Neural progenitor cell (in vitro differentiated cells): ENCODE results near the gene HTR3C. TPM values are rescaled to one million over a fixed set of nuclear protein-coding genes. Genes with fewer than 3 reads are reported as not detected.

ENCODE experiments used
- DNase-seq: peaks from one replicate; pipeline ENCODE4 v3.0.0-alpha.2; 2016; ENCODE audit warnings: low spot score
- H2AFZ ChIP-seq: fragments of 200-600 bp; sonication (generic); replicated peaks from 2 replicates; pipeline ENCODE4 v1.6.1; 2016; ENCODE audit warnings: antibody characterized with exemption
- H3F3A ChIP-seq: fragments of 200-600 bp; sonication (generic); 2 replicates; pipeline ENCODE4 v1.6.1; 2016; ENCODE audit warnings: antibody characterized with exemption, low read depth
- H3K27ac ChIP-seq: fragments of 200-600 bp; sonication (generic); 2 replicates; pipeline ENCODE4 v1.5.1; 2016; ENCODE audit warnings: mild to moderate bottlenecking
- H3K27me3 ChIP-seq: fragments of 200-600 bp; sonication (generic); 2 replicates; pipeline ENCODE4 v1.6.1; 2016; ENCODE audit warnings: mild to moderate bottlenecking, moderate library complexity
- H3K36me3 ChIP-seq: fragments of 200-600 bp; sonication (generic); 2 replicates; pipeline ENCODE4 v1.5.1; 2016
- H3K4me1 ChIP-seq: fragments of 200-600 bp; sonication (generic); 2 replicates; pipeline ENCODE4 v1.6.1; 2016; ENCODE audit warnings: mixed run types
- H3K4me2 ChIP-seq: fragments of 200-600 bp; sonication (generic); 2 replicates; pipeline ENCODE4 v1.6.1; 2016
- H3K4me3 ChIP-seq: fragments of 200-600 bp; sonication (generic); 2 replicates; pipeline ENCODE4 v1.5.1; 2016
- H3K79me2 ChIP-seq: fragments of 200-600 bp; sonication (generic); 2 replicates; pipeline ENCODE4 v1.6.1; 2016; ENCODE audit warnings: low read depth
- H3K9ac ChIP-seq: fragments of 200-600 bp; sonication (generic); 2 replicates; pipeline ENCODE4 v1.6.1; 2016
- H3K9me3 ChIP-seq: fragments of 200-600 bp; sonication (generic); 2 replicates; pipeline ENCODE4 v1.5.1; 2016; ENCODE audit warnings: low read depth
- H4K20me1 ChIP-seq: fragments of 200-600 bp; sonication (generic); 2 replicates; pipeline ENCODE4 v1.6.1; 2016; ENCODE audit warnings: low read depth
- H3K27ac Mint-ChIP-seq: 3 replicates; pipeline ENCODE4 v1.8.0; 2021; ENCODE audit warnings: mixed read lengths
- H3K27me3 Mint-ChIP-seq: 2 replicates; pipeline ENCODE4 v1.8.0; 2022; ENCODE audit warnings: low read depth, mild to moderate bottlenecking, inconsistent platforms, moderate library complexity, mixed read lengths; ENCODE audit not compliant: insufficient read depth
- H3K36me3 Mint-ChIP-seq: 3 replicates; pipeline ENCODE4 v1.8.0; 2021; ENCODE audit warnings: mixed read lengths
- H3K4me1 Mint-ChIP-seq: 3 replicates; pipeline ENCODE4 v1.8.0; 2021; ENCODE audit warnings: mixed read lengths
- H3K4me3 Mint-ChIP-seq: 3 replicates; pipeline ENCODE4 v1.8.0; 2021; ENCODE audit warnings: mild to moderate bottlenecking, moderate library complexity, mixed read lengths
- H3K9me3 Mint-ChIP-seq: 3 replicates; pipeline ENCODE4 v1.8.0; 2020; ENCODE audit warnings: mixed read lengths
- EZH2 ChIP-seq: fragments of 200-600 bp; sonication (generic); IDR thresholded peaks from 2 replicates; pipeline ENCODE4 v1.6.1; 2017; ENCODE audit warnings: antibody characterized with exemption, mild to moderate bottlenecking, moderate library complexity
- EZH2phosphoT487 ChIP-seq: fragments of 200-600 bp; sonication (generic); IDR thresholded peaks from 2 replicates; pipeline ENCODE4 v1.6.1; 2017; ENCODE audit warnings: antibody characterized with exemption
- total RNA-seq: library from RNA; depleted of rRNA; stranded (reverse); fragments of >200 nt; gene quantifications from 2 replicates; pipeline ENCODE4 v1.2.3, GENCODE V29; 2015; ENCODE audit warnings: low replicate concordance
- TF ChIP-seq, protein P1 (sequence below): fragments of 200-600 bp; sonication (generic); IDR thresholded peaks from 2 replicates; pipeline ENCODE4 v1.5.1; 2017; ENCODE audit warnings: antibody characterized with exemption, mild to moderate bottlenecking

HTR3C gene
- total RNA-seq, 1 donor from 2014 or later, result not detected

DNA sequence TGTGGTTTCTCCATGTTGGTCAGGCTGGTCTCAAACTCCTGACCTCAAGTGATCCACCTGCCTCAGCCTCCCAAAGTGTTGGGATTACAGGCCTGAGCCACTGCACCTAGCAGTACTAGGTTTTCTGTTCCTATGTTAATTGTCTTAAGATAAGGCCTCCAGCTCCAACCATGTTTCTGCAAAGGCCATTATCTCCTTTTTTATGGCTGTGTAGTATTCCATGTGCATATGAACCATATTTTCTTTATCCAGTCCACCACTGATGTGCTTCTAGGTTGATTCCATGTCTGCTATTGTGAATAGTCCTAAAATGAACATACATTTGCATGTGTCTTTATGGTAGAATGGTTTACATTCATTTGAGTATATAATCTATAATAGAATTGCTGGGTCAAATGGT is 9.8 kb downstream of the HTR3C start:
- Mint-ChIP-seq H3K27ac (no peak overlapping the region), H3K36me3 (no peaks in the 10 kb centered on the region), H3K4me3 (no peak overlapping the region), H3K27me3 (no peaks in the 10 kb centered on the region), H3K4me1 (peaks cover 9% of the 10 kb centered on the region), H3K9me3 (no peaks in the 10 kb centered on the region)
- no peaks in the 10 kb centered on the region for H3K4me1 ChIP-seq
- no peaks in the 10 kb centered on the region for H3K27me3 ChIP-seq
- no peak overlapping the region for H3K27ac ChIP-seq
- TF ChIP-seq EZH2phosphoT487, result no peak
- TF ChIP-seq, protein P1, sequence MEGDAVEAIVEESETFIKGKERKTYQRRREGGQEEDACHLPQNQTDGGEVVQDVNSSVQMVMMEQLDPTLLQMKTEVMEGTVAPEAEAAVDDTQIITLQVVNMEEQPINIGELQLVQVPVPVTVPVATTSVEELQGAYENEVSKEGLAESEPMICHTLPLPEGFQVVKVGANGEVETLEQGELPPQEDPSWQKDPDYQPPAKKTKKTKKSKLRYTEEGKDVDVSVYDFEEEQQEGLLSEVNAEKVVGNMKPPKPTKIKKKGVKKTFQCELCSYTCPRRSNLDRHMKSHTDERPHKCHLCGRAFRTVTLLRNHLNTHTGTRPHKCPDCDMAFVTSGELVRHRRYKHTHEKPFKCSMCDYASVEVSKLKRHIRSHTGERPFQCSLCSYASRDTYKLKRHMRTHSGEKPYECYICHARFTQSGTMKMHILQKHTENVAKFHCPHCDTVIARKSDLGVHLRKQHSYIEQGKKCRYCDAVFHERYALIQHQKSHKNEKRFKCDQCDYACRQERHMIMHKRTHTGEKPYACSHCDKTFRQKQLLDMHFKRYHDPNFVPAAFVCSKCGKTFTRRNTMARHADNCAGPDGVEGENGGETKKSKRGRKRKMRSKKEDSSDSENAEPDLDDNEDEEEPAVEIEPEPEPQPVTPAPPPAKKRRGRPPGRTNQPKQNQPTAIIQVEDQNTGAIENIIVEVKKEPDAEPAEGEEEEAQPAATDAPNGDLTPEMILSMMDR, result no peak
- H2AFZ ChIP-seq, result no peak overlapping the region
- H3K4me3 ChIP-seq, result no peak overlapping the region
- H3K4me2 ChIP-seq, result no peak overlapping the region
- no peaks in the 10 kb centered on the region for H3K36me3 ChIP-seq
- H3K79me2 ChIP-seq, result no peaks in the 10 kb centered on the region
- no peaks in the 10 kb centered on the region for H4K20me1 ChIP-seq
- H3K9me3 ChIP-seq, result no peaks in the 10 kb centered on the region
- H3K9ac ChIP-seq, result no peak overlapping the region
- no peaks in the 10 kb centered on the region for H3F3A ChIP-seq
- DNase-seq, result no peak

- Histone ChIP-seq H4K20me1 (no peaks in the 10 kb centered on the region), H3K4me1 (no peaks in the 10 kb centered on the region), H3F3A (no peaks in the 10 kb centered on the region), H3K79me2 (no peaks in the 10 kb centered on the region), H3K27me3 (no peaks in the 10 kb centered on the region), H3K9me3 (no peaks in the 10 kb centered on the region), H3K36me3 (no peaks in the 10 kb centered on the region), H3K4me2 (no peak overlapping the region), H3K27ac (no peak overlapping the region), H3K9ac (no peak overlapping the region), H3K4me3 (no peak overlapping the region), H2AFZ (no peak overlapping the region)
- Mint-ChIP-seq H3K27ac (no peak overlapping the region), H3K27me3 (no peaks in the 10 kb centered on the region), H3K4me3 (no peak overlapping the region), H3K36me3 (no peaks in the 10 kb centered on the region), H3K4me1 (no peaks in the 10 kb centered on the region), H3K9me3 (peaks cover 6% of the 10 kb centered on the region)
- TF ChIP-seq EZH2 (no peak), EZH2phosphoT487 (no peak)
- TF ChIP-seq, protein P1, result no peak
- no peak for DNase-seq
Observed at GRCh38 chr3:184066211-184066610, 13.4 kb downstream of the HTR3C start.

- Mint-ChIP-seq H3K4me3 (no peak overlapping the region), H3K36me3 (no peaks in the 10 kb centered on the region)
Observed at GRCh38 chr3:184067573-184068055, 14.8 kb downstream of the HTR3C start.

More at GRCh38 chr3:184067573-184068055, 14.8 kb downstream of the HTR3C start:
- Histone ChIP-seq H3K27ac (no peak overlapping the region), H4K20me1 (no peaks in the 10 kb centered on the region), H2AFZ (no peak overlapping the region), H3F3A (no peaks in the 10 kb centered on the region), H3K4me2 (no peak overlapping the region), H3K27me3 (no peaks in the 10 kb centered on the region), H3K4me1 (no peaks in the 10 kb centered on the region), H3K9me3 (no peaks in the 10 kb centered on the region), H3K4me3 (no peak overlapping the region), H3K9ac (no peak overlapping the region), H3K36me3 (no peaks in the 10 kb centered on the region), H3K79me2 (no peaks in the 10 kb centered on the region)
- TF ChIP-seq, protein P1, result no peak
- no peak for TF ChIP-seq EZH2phosphoT487
- TF ChIP-seq EZH2, result no peak
- H3K27me3 Mint-ChIP-seq, result no peaks in the 10 kb centered on the region
- DNase-seq, result no peak
- H3K27ac Mint-ChIP-seq, result no peak overlapping the region
- peaks cover 6% of the 10 kb centered on the region for H3K9me3 Mint-ChIP-seq
- H3K4me1 Mint-ChIP-seq, result no peaks in the 10 kb centered on the region
